ENCODE data around the gene NOS1AP.

GRCh38 chr1:162056043-162056442, 13.4 kb upstream of the NOS1AP start:
- TF ChIP-seq ISL1 (CRISPR knock-in tag; IDR thresholded peaks at IDR 0.05) (no peak), CSDC2 (CRISPR knock-in tag; IDR thresholded peaks at IDR 0.05) (no peak), RARB (CRISPR knock-in tag; IDR thresholded peaks at IDR 0.05) (no peak), ZNF70 (CRISPR knock-in tag; IDR thresholded peaks at IDR 0.05) (no peak), ZNF8 (CRISPR knock-in tag; IDR thresholded peaks at IDR 0.05) (no peak), PATZ1 (CRISPR knock-in tag; IDR thresholded peaks at IDR 0.05; ENCODE audit: borderline replicate concordance) (no peak), CREB5 (CRISPR knock-in tag; IDR thresholded peaks at IDR 0.05; ENCODE audit: low read depth) (no peak), ZNF565 (CRISPR knock-in tag; conservative IDR thresholded peaks at IDR 0.05; ENCODE audit: low read depth) (no peak), ARNTL (CRISPR knock-in tag; IDR thresholded peaks at IDR 0.05; ENCODE audit: borderline replicate concordance, low read depth) (no peak), ZFP3 (CRISPR knock-in tag; IDR thresholded peaks at IDR 0.05) (no peak)

Data from SK-N-SH treated with all-trans-retinoic acid at 6 μM for 48 hours (cell line).